Fibroblast of skin of left quadriceps (primary cell): ENCODE results near the gene HGD.
A peak's percentile ranks its signal among the peaks of the same experiment; 100 is the strongest.
"Not testable (repeated sequence)": the region's sequence is repeated elsewhere in the genome, so short reads cannot be mapped to it uniquely, and the experiment has no call there.

Source experiments
- DNase-seq, 2 experiments: peaks; one replicate each; pipeline ENCODE4 v3.0.0-alpha.2; 2013; ENCODE audit warnings: low read depth in 2 of 2

The HGD gene

DNA sequence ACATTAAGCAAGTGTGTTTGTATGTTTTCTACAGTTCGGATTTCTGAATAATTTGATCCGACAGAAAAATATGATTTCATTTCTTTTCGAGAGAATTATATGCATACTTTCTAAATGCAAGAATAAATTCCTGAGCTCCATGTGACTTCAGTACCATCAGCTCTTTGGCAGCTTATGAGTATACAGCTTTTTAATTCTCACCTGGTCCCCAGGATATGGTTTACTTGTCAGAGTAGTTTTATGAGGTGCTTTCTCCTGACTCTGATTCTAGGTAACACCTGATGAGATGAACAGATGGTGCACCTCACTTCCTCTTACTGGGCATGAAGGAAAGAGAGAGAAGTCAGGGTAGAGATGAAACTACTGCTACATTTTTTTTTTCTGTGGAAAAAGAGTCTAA lies 3.1 kb downstream of the HGD start:
- DNase-seq = no peak

DNA sequence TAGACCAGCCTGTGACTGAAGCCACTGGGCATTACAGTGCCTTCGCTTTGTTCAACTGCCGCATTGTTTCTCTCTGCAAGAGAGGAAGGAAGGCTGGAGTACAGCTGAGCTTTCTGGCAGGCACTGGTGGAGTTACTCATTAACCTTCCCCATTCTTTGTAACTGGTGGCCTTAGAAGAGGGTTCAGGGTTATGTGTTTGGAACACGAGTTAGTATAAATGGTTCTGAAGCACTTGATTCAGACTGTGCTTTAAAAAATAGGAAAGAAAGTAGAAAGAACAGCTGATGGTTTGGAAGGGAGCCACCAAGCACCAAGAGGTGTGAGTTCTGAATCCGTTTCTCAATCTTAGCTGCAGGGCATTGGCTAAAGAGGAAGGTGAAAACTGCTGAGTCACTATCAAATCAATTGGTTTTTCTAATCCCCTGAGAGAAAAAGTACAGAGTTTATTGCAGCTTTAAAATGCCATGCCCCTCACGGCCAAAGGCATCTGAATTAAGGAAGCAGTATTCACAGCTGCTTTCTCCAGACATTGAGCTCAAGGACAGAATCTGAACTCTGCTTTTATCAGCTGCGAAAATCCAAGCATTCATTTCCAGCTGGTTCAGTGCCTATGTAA lies 3.6 kb downstream of the HGD start:
- peak; percentile 32 for DNase-seq

DNA sequence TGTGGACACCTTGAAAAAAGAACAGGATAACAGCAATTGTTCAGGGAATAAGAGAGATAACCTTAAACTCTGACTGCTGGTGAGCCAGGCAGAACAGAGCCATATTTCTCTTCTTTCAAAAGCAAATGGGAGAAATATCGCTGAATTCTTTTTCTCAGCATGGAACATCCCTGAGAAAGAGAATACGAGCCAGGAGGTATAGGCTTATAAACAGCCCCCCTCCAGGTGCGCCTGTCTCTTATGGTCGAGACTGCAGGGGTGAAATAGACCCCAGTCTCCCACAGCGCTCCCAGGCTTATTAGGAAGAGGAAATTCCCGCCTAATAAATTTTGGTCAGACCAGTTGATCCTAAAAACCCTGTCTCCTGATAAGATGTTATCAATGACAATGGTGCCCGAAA lies 4.8 kb downstream of the HGD start:
- DNase-seq = not testable (repeated sequence)

DNA sequence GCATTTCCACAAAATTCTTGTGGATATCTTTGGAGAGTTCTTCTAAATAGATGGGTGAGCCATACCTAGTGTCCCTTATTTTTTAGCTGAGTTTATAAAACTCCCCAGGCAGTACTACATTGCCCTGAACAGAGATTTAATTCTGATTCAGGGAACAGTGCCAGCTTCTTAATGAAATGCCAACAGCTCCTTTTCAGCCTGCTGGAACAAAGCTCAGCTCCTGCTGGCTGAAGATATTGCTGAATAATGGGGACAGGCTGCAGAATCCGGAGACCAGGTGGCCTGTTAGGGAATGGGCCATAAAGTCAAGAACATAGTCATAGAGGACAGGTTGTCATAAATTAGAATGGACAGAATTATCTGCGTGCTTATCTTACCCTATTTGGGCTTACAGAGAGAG lies 8.9 kb downstream of the HGD start:
- no peak for DNase-seq

DNA sequence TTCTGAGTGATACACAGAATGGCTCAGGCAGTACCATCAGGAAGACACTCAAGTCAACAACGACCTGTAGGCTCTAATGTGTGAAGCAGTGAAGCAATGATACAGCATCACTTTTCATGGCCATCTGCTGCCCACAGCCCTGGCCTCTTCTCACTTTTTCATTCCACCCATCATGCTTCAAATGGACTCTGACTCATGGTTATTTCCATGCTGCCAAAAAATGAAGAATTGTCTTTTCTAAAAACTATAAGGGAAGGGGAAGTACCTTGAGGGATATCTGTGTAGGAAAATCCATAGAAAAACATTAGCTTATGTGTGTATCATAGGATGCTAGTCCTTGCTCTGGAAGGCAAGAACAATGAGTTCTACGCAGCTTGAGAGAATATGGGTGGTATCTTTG lies 11.5 kb downstream of the HGD start:
- no peak for DNase-seq

DNA sequence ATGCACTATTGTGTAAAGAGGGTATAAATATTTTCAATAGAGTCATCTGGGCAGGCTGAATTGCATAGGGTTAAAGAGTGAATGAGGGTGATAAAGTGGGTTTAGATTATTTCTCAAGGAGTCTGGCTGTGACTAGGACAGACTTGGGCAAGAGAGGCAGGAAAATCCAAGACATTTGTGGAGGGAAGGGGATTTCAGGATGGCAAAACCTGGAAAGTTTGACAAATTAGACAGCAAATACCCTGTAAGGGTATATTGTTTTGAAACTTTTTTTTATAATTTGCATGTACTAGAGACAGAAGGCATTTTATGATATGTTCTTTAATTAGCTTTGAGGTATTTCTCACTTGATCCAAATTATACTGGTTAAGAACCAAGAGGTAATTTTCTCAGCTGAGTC lies 17.1 kb downstream of the HGD start:
- no peak for DNase-seq

DNA sequence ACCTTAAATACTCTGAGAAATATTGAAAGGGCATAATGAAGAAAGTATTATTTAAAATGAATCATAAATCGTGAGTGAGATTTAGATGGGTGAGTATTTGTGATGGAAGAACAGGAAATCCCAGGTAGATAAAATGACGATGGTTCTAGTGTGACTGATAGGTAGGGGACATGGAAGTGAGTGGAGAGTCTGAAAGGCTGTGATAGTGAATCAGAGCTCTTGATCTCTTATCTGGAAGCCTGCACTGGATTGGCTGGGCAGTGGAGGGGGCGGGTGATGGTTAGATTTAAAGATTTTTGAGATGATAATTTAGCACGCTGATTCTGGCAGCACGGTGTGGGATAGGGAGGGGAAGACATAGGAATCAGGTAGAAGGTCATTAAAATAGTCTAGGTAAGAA lies 20.1 kb downstream of the HGD start:
- no peak for DNase-seq

DNA sequence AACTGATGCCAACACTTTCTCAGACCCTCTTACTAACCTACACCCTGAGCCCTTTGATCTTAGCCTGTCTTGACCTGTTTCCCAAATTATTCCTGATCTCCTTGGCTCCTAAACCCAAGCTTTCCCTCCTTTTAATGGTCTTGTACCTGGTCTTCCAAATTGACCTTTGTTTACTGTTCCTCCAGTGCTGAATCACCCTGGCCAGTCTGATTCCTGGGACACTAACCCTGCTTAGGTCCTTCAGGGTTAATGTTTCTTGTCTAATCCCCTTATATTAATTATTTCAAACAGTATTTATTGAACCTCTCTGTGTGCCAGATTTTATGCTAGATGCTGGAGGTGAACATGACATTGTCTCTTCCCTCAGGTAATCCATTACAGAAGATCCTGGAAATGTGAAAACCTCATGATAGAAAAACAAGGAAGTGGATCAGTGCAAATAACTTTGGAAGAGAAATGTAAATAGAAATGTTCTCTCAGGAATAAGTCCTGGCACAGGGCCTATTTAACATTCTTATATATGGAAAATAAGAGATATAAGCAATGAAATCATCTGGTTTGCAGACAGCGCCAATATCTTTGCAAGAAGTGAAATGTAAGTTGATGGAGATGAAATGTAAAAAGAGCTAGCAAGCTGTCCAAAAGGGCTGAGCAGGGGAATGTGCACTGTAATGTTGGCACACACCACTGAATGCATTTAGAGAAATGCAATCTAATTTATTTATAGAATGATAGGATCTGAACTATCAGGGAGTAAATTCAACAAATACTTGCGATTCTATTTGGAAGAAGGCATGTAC lies 20.7 kb downstream of the HGD start:
- no peak for DNase-seq

DNA sequence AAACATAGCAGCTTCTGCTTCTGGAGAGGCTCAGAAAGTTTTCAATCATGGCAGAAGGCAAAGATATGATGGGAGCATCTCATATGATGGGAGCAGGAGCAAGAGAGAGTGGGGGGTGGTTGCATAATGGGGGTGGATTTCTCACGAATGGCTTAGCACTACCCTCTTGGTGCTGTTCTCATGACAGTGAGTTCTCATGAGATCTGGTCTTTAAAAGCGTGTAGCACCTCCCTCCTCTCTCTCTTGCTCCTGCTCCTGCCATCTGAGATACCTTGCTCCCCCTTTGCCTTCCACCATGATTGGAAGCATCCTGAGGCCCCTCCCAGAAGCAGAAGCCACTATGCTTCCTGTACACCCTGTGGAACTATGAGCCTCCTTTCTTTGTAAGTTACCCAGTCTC lies 22.2 kb downstream of the HGD start:
- DNase-seq = no peak

DNA sequence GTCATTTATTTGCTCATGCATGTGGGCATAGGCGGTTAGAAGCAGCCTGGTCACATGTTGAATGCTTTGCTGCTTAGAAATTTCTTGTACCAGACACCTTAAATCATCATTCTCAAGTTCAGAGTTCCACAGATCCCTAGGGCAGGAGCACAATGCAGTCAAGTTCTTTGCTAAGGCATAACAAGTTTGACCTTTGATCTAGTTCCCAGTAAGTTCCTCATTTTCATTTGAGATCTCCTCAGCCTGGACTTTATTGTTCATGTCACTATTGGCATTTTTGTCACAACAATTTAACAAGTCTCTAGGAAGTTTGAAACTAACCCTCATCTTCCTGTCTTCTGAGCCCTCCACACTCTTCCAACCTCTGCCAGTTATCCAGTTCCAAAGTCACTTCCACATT lies 22.8 kb downstream of the HGD start:
- no peak for DNase-seq

DNA sequence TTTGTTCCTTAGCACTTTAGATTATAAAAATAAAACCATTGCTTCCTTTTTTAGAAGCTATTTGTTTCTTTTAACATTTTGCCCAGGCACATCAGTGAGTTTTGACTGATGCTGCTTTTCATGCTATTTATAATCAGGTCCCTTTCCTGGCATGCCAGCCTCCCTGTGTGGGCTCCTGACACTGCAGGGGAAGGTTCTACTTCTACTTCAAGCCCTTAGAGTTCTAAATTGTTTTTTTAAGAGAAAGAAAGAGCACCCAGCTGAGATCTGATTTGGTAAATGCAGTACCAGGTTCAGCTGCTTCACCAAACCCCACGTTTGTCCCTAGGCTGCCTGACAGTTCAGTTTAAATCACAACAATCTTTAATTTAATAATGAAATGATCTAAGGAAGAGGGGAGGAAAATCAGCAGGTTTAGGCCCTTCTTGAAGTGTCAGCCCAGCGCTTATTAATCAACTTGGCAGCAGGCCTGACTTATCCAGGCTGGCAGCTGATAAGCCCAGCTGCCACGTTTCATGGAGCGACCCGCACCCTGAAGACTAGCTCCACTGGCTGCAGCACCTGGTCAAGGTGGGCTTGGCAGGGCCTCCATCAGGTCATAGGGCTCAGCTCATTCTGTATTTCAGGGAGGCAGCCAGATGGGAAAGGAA lies 29.0 kb downstream of the HGD start:
- no peak for DNase-seq

DNA sequence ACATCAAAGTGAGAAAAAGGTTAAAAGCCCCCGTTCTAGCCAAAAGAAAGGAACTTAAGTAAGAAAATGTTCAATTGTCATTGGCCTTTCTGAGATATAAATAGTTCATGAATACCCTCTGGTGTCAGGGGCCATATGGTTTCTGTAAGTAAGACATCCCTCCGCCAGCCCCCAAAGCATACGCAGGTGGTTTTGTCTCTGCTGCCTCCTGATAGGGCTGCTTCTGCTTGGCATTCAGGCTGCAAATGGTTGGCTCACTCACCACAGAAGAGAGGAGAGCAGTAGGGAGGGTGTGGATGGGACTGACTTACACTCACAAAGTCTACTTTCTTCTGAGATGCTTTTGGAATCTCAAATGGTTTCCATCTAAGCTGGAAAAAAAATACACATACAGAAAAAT lies 29.8 kb downstream of the HGD start:
- no peak for DNase-seq

DNA sequence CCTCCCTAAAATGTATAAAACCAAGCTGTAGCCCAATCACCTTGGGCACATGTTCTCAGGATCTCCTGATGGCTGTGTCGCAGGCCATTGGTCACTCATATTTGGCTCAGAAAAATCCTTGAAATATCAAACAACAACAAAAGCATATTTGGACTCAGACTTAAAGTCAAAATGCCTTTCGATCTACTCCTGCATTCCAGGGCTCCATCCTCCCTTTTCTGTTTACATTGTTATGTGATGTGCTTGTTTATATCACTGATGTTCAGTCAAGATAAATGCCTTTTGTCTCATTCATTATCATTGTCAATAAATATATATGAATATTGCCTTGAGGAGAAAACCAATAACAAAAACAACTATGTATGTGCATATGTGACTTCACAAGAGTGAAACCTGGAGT lies 31.7 kb downstream of the HGD start:
- DNase-seq = no peak

DNA sequence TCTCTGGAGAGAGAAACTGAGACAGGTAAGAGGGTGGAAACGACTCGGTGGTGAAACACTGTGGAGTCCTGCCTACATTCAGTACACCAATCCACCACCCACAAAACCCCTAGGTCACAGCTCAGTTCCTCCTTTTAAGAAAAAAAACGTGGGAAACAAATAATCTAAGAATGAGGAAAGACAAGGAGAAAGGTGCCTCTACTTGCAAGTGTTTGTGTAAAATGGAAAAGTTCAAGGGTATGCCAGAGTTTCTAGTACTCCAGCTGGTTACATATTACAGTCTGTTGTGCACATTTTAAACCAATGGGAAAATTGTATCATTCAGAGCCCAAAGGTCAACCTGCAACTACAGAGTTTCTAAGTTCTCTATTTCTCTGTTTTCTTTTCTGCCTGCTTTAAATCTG lies 32.2 kb downstream of the HGD start:
- DNase-seq = no peak

DNA sequence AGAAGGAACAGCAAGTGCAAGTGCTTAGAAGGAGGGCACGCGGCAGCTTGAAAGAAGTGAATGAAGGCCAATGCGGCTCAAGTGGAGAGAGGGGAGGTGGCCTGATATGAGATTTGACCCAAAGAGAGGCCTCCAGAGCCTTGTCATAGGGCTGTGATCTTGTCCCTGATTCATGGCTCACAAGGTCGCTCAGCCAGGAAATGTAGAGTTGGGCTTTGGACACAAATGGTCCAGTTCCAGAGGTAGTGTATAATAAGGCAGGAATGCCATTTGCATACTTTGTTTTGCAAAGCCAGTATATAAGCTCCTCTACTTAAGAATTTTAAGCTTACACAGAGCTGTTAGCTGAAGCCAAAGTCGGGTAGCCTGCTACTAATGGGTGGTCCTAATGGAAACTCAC lies 33.7 kb downstream of the HGD start:
- no peak for DNase-seq

DNA sequence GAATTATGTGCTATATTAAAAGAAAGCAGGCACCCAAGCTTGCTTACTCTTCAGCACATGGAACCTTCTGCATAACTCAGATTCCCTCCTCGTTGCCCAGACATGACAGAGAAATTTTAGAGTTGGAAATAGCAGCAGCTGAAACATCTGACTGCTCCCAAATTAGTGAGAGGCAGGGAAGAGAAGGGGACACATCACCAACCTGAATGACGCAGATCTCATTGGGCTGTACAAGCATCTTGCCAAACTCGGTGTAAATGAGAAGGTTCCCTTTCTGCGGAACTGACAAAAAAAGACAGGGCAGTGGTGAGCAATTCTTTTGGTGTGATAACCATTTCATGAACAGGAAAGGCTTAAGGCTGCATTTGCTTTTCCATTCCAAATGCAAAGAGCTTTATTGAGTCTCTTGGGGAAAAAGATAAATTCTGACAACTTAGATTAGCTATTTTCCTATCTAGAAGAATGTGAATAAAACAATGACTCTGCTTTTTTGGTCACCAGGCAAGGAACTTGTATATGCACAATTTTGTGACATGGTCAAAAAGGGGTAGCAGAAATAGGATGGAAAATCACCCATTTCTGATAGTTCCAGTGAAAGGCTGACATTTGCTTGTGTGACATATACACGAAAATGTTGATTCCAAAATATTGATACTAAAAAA lies 35.1 kb downstream of the HGD start:
- DNase-seq = no peak

DNA sequence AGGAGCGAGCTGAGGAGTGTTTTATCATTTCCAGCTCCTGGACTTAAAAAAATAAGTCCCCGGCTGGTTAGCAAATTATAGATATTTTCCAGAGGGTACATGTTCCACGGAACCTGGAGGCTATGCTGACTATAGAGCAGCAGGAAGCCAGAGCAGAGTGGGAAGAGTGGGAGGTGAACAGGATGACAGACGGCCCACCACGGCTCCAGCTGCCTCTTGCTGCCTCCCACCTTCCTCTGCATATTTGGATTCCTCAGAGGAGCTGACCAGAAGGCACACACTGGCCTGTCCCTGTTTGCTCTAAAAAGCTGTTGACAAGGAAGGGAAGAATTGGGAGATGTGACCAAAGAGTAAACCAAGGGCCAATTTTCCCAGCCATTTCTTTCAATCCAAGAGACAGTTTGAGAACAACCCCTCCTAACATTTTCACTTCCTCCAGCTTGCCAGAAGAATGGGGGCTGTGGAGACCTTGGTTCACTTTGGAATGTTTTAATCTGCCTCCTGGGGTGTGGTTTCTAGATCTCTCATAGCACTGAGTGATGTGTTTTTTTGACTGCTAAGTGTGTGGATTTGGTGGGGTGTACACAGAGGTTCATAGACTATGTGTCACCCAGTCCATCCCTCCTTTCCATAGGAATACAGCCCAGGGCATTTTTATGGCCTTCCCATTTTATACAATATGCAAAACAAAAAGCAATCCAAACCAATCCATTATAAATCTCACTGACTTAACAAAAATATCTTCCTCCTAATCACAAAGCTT lies 36.8 kb downstream of the HGD start:
- DNase-seq = no peak

DNA sequence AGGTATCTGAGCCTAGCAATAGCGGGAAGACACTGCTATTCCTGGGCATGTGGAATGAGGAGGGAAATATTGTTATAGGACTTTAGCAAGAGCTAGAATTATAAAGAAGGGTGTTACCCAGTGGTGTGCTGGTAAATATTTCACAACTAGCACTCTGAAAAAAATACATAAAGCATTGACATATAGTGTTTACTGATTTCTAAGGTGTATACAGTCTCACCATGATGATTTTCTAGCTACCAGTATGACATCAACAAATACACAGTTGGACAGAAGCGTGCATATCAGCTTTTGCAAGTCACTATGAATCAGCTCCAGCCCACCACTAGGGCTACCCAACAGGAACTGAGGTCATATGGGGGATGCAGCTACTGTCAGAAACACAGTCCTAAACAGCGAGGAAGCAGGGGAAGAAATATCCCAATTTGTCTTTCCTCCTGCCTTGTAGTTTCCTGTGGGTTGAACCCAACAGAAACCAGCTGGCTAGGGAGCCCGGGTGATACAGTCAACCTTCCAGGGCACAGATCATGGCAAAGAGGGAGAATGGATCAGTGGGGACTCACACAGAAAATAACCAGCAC lies 39.6 kb downstream of the HGD start:
- DNase-seq = no peak

DNA sequence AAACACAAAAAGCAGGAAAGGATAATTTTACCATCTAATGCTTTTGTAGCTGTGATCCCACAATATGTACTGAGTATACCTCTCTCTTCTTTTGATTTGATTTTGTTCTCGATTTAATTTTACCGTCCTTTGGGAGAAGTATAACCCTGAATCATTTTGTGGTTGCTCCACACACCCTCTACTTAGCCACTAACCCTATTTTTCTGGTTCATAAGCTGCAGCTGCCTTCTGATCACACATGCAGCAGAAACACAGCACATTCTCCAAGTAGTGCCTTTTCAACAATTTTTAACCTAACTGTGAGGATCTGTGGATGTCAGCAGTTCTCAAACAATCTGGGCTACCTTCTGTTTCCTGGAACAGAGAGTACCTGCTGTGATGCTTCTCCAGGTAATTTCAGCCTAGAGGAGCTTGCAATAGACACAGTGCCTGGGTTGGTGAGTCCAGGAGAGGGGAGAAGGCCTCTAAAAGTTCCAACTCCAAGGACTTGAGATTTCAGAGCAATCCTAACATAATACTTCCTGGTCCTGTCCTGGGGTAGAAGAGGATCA lies 40.3 kb downstream of the HGD start:
- no peak for DNase-seq

DNA sequence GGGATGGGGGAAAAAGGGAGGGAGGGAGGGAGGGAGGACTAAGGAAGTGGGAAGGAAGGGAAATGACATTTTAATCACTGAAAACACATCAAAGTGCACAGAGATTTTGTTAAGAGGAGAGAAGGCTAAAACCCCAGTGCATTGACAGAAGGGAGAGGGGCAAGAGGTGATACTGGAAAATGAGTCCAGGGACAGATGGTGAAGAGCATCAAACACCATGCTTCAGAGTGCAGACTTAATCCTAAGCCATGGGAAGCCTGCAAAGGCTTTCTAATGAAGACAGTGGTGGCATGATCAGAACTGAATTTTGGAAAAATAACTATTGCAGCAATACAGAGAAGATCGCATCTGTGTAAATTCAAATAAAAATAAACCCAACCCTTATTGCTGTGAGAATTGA lies 41.8 kb downstream of the HGD start:
- no peak for DNase-seq

DNA sequence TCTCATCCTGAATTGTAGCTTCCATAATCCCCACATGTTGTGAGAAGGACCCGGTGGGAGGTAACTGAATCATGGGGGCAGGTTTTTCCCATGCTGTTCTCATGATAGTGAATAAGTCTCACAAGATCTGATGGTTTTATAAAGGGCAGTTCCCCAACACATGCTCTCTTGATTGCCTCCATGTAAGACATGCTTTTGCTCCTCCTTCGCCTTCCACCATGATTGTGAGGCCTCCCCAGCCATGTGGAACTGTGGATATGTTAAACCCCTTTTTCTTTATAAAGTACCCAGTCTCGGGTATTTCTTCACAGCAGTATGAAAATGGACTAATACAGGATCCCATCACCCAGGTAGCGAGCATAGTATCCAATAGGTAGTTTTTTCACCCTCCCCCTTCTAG lies 43.2 kb downstream of the HGD start:
- DNase-seq = not testable (repeated sequence)
